Measurements from ENCODE around the gene CYP1B1.

DNA sequence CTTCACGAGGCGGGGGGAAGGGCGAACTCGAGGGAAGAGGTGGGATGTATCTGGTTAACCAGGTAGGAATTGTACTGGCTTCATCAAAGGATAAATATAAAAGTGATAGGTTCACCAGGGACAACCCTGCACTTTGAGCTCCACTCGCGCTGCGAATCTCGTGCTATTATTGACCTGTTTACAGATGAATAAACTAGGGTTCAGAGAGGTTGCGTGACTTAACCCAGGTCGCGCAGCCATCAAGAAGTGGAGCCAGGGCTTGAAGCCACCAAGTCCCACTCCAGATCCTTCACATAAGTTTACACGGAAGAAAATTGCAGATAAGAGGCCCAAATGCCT, 1.4 kb upstream of the CYP1B1 start:
- TF ChIP-seq EZH2 (IDR thresholded peaks at IDR 0.05; ENCODE audit: insufficient read depth, poor library complexity, severe bottlenecking) (no peak), EZH2phosphoT487 (IDR thresholded peaks at IDR 0.05; ENCODE audit: insufficient read depth, low read depth) (no peak)
